ENCODE measurements around the gene TOMM7. TPM values are rescaled to one million over a fixed set of nuclear protein-coding genes. Genes with fewer than 3 reads are reported as not detected.

TOMM7 gene
- polyA plus RNA-seq, 1 of the 3 experiments (the other 2 are of a cell fraction), result 546 TPM

DNA sequence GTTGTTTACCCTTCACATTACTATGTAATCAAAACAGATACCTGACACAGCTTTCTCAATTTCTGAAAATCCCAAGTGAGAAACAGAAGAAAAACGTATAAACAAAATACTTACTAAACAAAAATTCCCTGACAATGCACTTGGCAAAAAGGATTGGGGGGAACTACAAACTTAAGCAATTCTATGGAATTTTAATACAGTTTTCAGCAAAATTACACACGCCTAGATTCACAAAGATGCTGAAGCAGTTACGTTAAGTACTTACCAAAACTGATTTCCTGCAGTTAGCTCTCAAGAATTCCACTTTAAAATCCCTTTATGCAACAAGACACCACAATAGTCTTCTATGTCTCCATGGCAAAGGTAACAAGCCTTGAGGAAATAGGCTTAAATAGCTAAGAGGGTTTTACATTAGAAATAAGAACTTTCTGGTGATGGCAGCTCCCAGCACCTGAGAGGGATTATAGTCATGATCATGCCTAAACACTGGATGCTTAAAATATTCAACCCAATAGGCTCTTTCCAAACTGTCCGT lies 10.8 kb downstream of the TOMM7 start (continued):
- no peak for TF ChIP-seq USF1 (IDR thresholded peaks at IDR 0.05; ENCODE audit: borderline replicate concordance, low read depth)
- no peak for TF ChIP-seq RFX5 (IDR thresholded peaks at IDR 0.05; ENCODE audit: low read length)
- TF ChIP-seq GATA2 (CRISPR knock-in tag; IDR thresholded peaks at IDR 0.05), result no peak

DNA sequence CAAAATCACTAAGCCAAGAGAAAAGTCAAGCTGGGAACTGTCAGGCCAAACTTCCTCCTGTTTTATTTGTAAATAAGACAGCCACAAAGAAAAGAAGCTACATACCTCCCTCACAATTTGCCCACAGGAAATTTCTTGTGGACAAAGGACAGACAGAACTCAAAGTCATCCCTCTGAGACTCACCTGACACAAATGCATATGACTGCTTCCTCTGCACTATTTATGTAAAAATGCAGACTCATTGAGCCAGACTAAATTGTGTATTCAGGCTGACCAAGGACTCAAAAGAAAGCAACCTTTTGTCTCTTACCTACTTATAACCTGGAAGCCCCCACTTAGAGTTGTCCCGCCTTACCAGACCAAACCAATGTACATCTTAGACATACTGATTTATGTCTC lies 11.8 kb downstream of the TOMM7 start:
- Histone ChIP-seq H3K9me3 (no peaks in the 10 kb centered on the region), H3K9ac (no peak overlapping the region), H2AFZ (ENCODE audit: low read depth) (no peak overlapping the region), H3K4me1 (ENCODE audit: control insufficient read depth in 1 of 2, insufficient read depth in 2 of 2, low read depth in 1 of 2, low read length in 1 of 2) (no peaks in the 10 kb centered on the region), H3F3A (replicated peaks; ENCODE audit: insufficient read depth) (no peaks in the 10 kb centered on the region), H3K27ac (ENCODE audit: low read depth in 2 of 2, low read length in 1 of 2) (no peak overlapping the region), H3K4me2 (no peak overlapping the region), H3K4me3 (ENCODE audit: low read depth in 2 of 2, low read length in 1 of 2) (no peak overlapping the region), H4K20me1 (ENCODE audit: insufficient read depth) (0 out of 2 replicates have a peak, but pooled peaks cover 4% of the 10 kb centered on the region), H3K9me2 (no peaks in the 10 kb centered on the region), H3K27me3 (ENCODE audit: insufficient read depth) (peaks cover 9% of the 10 kb centered on the region; the same call in 1 of the 2 replicates), H3K36me3 (replicated peaks in 1 of 2; ENCODE audit: control insufficient read depth in 1 of 2, insufficient read depth in 2 of 2, low read length in 1 of 2) (peaks cover 32 to 34% of the 10 kb centered on the region in 2 experiments), H3K79me2 (ENCODE audit: insufficient read depth) (no peaks in the 10 kb centered on the region)
- 100% methylated on average over 1 of the region's 1 CpG for WGBS (ENCODE audit: low lambda C conversion rate)
- no peak for TF ChIP-seq FOSL2 (IDR thresholded peaks at IDR 0.05; ENCODE audit: borderline replicate concordance, low read depth)
- TF ChIP-seq RAD21 (IDR thresholded peaks at IDR 0.05; ENCODE audit: low read length), result no peak
- TF ChIP-seq USF1 (IDR thresholded peaks at IDR 0.05; ENCODE audit: borderline replicate concordance, low read depth), result no peak
- TF ChIP-seq NFIC (IDR thresholded peaks at IDR 0.05; ENCODE audit: borderline replicate concordance), result no peak
- no peak for TF ChIP-seq EZH2phosphoT487 (IDR thresholded peaks at IDR 0.05; ENCODE audit: borderline replicate concordance, low read depth)
- no peak for TF ChIP-seq GABPA (IDR thresholded peaks at IDR 0.05; ENCODE audit: low read depth)
- TF ChIP-seq MEF2A (IDR thresholded peaks at IDR 0.05; ENCODE audit: borderline replicate concordance, low read depth), result no peak
- TF ChIP-seq, protein P1, sequence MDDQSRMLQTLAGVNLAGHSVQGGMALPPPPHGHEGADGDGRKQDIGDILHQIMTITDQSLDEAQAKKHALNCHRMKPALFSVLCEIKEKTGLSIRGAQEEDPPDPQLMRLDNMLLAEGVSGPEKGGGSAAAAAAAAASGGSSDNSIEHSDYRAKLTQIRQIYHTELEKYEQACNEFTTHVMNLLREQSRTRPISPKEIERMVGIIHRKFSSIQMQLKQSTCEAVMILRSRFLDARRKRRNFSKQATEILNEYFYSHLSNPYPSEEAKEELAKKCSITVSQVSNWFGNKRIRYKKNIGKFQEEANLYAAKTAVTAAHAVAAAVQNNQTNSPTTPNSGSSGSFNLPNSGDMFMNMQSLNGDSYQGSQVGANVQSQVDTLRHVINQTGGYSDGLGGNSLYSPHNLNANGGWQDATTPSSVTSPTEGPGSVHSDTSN (IDR thresholded peaks at IDR 0.05), result no peak
- no peak for TF ChIP-seq RFX5 (IDR thresholded peaks at IDR 0.05; ENCODE audit: low read length)
- TF ChIP-seq, protein P2, sequence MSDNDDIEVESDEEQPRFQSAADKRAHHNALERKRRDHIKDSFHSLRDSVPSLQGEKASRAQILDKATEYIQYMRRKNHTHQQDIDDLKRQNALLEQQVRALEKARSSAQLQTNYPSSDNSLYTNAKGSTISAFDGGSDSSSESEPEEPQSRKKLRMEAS (IDR thresholded peaks at IDR 0.05; ENCODE audit: low read depth), result no peak
- TF ChIP-seq REST (IDR thresholded peaks at IDR 0.05; ENCODE audit: low read depth, low read length), result no peak
- TF ChIP-seq, protein P3, sequence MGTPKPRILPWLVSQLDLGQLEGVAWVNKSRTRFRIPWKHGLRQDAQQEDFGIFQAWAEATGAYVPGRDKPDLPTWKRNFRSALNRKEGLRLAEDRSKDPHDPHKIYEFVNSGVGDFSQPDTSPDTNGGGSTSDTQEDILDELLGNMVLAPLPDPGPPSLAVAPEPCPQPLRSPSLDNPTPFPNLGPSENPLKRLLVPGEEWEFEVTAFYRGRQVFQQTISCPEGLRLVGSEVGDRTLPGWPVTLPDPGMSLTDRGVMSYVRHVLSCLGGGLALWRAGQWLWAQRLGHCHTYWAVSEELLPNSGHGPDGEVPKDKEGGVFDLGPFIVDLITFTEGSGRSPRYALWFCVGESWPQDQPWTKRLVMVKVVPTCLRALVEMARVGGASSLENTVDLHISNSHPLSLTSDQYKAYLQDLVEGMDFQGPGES (IDR thresholded peaks at IDR 0.05; ENCODE audit: low read depth, low read length), result no peak
- CTCF ChIA-PET, result interaction anchor here (1.0 to 1.6 kb wide), 2 partner anchors 27 to 28 kb away, joined by 4 read pairs; no protein-coding TSS in a partner anchor
- POLR2A ChIA-PET, result interaction anchor here (1.1 kb wide), 1 partner anchor 12 kb away, joined by 6 read pairs; the partner anchor contains the start of gene TOMM7
- DNase-seq, result no peak
